ENCODE measurements around the gene INPP5J. TPM values are rescaled to one million over a fixed set of nuclear protein-coding genes. Genes with fewer than 3 reads are reported as not detected.

The INPP5J gene
- total RNA-seq, 1 donor from 2014 or later = 0.18 TPM

GRCh38 chr22:31099386-31099785 lies 23.4 kb upstream of the INPP5J start:
- intact Hi-C loops (cut with micrococcal nuclease) = no loop called here
- Mint-ChIP-seq H3K36me3 (ENCODE audit: low read depth) (peaks cover 10% of the 10 kb centered on the region), H3K27me3 (ENCODE audit: low read depth) (no peaks in the 10 kb centered on the region), H3K4me1 (ENCODE audit: low read depth) (no peaks in the 10 kb centered on the region), H3K9me3 (no peaks in the 10 kb centered on the region), H3K4me3 (ENCODE audit: low read depth) (no peak overlapping the region), H3K27ac (no peak overlapping the region)
- DNase-seq (ENCODE audit: low spot score) = no peak

GRCh38 chr22:31099841-31100761 lies 22.7 kb upstream of the INPP5J start:
- no peaks in the 10 kb centered on the region for H3K9me3 Mint-ChIP-seq
- intact Hi-C loops (cut with micrococcal nuclease) = no loop called here
- no peak overlapping the region for H3K27ac Mint-ChIP-seq
- peaks cover 10% of the 10 kb centered on the region for H3K36me3 Mint-ChIP-seq (ENCODE audit: low read depth)
- no peaks in the 10 kb centered on the region for H3K4me1 Mint-ChIP-seq (ENCODE audit: low read depth)
- no peak for DNase-seq (ENCODE audit: low spot score)
- H3K4me3 Mint-ChIP-seq (ENCODE audit: low read depth) = no peak overlapping the region
- H3K27me3 Mint-ChIP-seq (ENCODE audit: low read depth) = no peaks in the 10 kb centered on the region

GRCh38 chr22:31100762-31101525 lies 21.8 kb upstream of the INPP5J start:
- Mint-ChIP-seq H3K27ac (no peak overlapping the region), H3K4me3 (ENCODE audit: low read depth) (no peak overlapping the region)

GRCh38 chr22:31102441-31103081 lies 20.2 kb upstream of the INPP5J start:
- Mint-ChIP-seq H3K4me3 (ENCODE audit: low read depth) (no peak overlapping the region), H3K9me3 (no peaks in the 10 kb centered on the region), H3K4me1 (ENCODE audit: low read depth) (peaks cover 7% of the 10 kb centered on the region), H3K27ac (no peak overlapping the region), H3K27me3 (ENCODE audit: low read depth) (peaks cover under 1% of the 10 kb centered on the region), H3K36me3 (ENCODE audit: low read depth) (peaks cover 6% of the 10 kb centered on the region)
- no peak for DNase-seq (ENCODE audit: low spot score)
- intact Hi-C loops (cut with micrococcal nuclease) = no loop called here

More at GRCh38 chr22:31100762-31101525, 21.8 kb upstream of the INPP5J start:
- intact Hi-C loops (cut with micrococcal nuclease) = no loop called here
- Mint-ChIP-seq H3K27me3 (ENCODE audit: low read depth) (no peaks in the 10 kb centered on the region), H3K36me3 (ENCODE audit: low read depth) (peaks cover 10% of the 10 kb centered on the region), H3K4me1 (ENCODE audit: low read depth) (no peaks in the 10 kb centered on the region), H3K9me3 (no peaks in the 10 kb centered on the region)
- no peak for DNase-seq (ENCODE audit: low spot score)

GRCh38 chr22:31103111-31103510 lies 19.7 kb upstream of the INPP5J start:
- no peak overlapping the region for H3K27ac Mint-ChIP-seq
- H3K36me3 Mint-ChIP-seq (ENCODE audit: low read depth) = peaks cover 6% of the 10 kb centered on the region
- peaks cover 3% of the 10 kb centered on the region for H3K27me3 Mint-ChIP-seq (ENCODE audit: low read depth)
- no peak overlapping the region for H3K4me3 Mint-ChIP-seq (ENCODE audit: low read depth)
- no peak for DNase-seq (ENCODE audit: low spot score)
- H3K4me1 Mint-ChIP-seq (ENCODE audit: low read depth) = peaks cover 10% of the 10 kb centered on the region
- H3K9me3 Mint-ChIP-seq = no peaks in the 10 kb centered on the region
- intact Hi-C loops (cut with micrococcal nuclease) = no loop called here

- Mint-ChIP-seq H3K27me3 (ENCODE audit: low read depth) (peaks cover 3% of the 10 kb centered on the region), H3K9me3 (no peaks in the 10 kb centered on the region), H3K4me1 (ENCODE audit: low read depth) (peaks cover 10% of the 10 kb centered on the region), H3K36me3 (ENCODE audit: low read depth) (peaks cover 3% of the 10 kb centered on the region), H3K27ac (no peak overlapping the region), H3K4me3 (ENCODE audit: low read depth) (no peak overlapping the region)
- no peak for DNase-seq (ENCODE audit: low spot score)
- intact Hi-C loops (cut with micrococcal nuclease) = no loop called here
These were observed 18.7 kb upstream of the INPP5J start for GRCh38 chr22:31103899-31104694.

GRCh38 chr22:31104869-31105268 lies 17.9 kb upstream of the INPP5J start:
- no peaks in the 10 kb centered on the region for H3K9me3 Mint-ChIP-seq
- peaks cover 3% of the 10 kb centered on the region for H3K36me3 Mint-ChIP-seq (ENCODE audit: low read depth)
- peaks cover 10% of the 10 kb centered on the region for H3K4me1 Mint-ChIP-seq (ENCODE audit: low read depth)
- no peak for DNase-seq (ENCODE audit: low spot score)
- H3K27ac Mint-ChIP-seq = no peak overlapping the region
- intact Hi-C loops (cut with micrococcal nuclease) = loop anchor here (5.0 kb wide), 1 partner anchor 182 kb away; no protein-coding TSS in a partner anchor
- peaks cover 3% of the 10 kb centered on the region for H3K27me3 Mint-ChIP-seq (ENCODE audit: low read depth)
- H3K4me3 Mint-ChIP-seq (ENCODE audit: low read depth) = no peak overlapping the region

- intact Hi-C loops (cut with micrococcal nuclease) = loop anchor here (5.0 kb wide), 1 partner anchor 182 kb away; no protein-coding TSS in a partner anchor
- Mint-ChIP-seq H3K36me3 (ENCODE audit: low read depth) (peaks cover 3% of the 10 kb centered on the region), H3K9me3 (no peaks in the 10 kb centered on the region), H3K27ac (no peak overlapping the region), H3K4me1 (ENCODE audit: low read depth) (peaks cover 10% of the 10 kb centered on the region), H3K27me3 (ENCODE audit: low read depth) (peaks cover 3% of the 10 kb centered on the region), H3K4me3 (ENCODE audit: low read depth) (no peak overlapping the region)
- no peak for DNase-seq (ENCODE audit: low spot score)
These were observed 17.4 kb upstream of the INPP5J start for GRCh38 chr22:31105282-31105929.

- DNase-seq (ENCODE audit: low spot score) = no peak
- H3K4me1 Mint-ChIP-seq (ENCODE audit: low read depth) = peaks cover 10% of the 10 kb centered on the region
- peaks cover 3% of the 10 kb centered on the region for H3K27me3 Mint-ChIP-seq (ENCODE audit: low read depth)
- intact Hi-C loops (cut with micrococcal nuclease) = loop anchor here (5.0 kb wide), 1 partner anchor 181 kb away; no protein-coding TSS in a partner anchor
- H3K9me3 Mint-ChIP-seq = no peaks in the 10 kb centered on the region
- peaks cover 2% of the 10 kb centered on the region for H3K36me3 Mint-ChIP-seq (ENCODE audit: low read depth)
- no peak overlapping the region for H3K27ac Mint-ChIP-seq
- H3K4me3 Mint-ChIP-seq (ENCODE audit: low read depth) = peak overlapping the region; percentile 67
These were observed 16.7 kb upstream of the INPP5J start for GRCh38 chr22:31106001-31106571.

- Mint-ChIP-seq H3K27ac (peak overlapping the region; percentile 19), H3K36me3 (ENCODE audit: low read depth) (no peaks in the 10 kb centered on the region), H3K27me3 (ENCODE audit: low read depth) (peaks cover 3% of the 10 kb centered on the region), H3K4me3 (ENCODE audit: low read depth) (peak overlapping the region; percentile 76), H3K4me1 (ENCODE audit: low read depth) (peaks cover 10% of the 10 kb centered on the region), H3K9me3 (no peaks in the 10 kb centered on the region)
- DNase-seq (ENCODE audit: low spot score) = no peak
- intact Hi-C loops (cut with micrococcal nuclease) = loop anchor here (1.0 to 5.0 kb wide), 2 partner anchors 181 to 207 kb away; no protein-coding TSS in a partner anchor
These were observed 16.0 kb upstream of the INPP5J start for GRCh38 chr22:31106731-31107177.

GRCh38 chr22:31107178-31107893 lies 15.4 kb upstream of the INPP5J start, which contains the start of gene SELENOM:
TSS of gene SELENOM (minus strand) at chr22:31107568. CDS start at chr22:31107505, 63 bp downstream.
- Mint-ChIP-seq H3K4me1 (ENCODE audit: low read depth) (peaks cover 10% of the 10 kb centered on the region), H3K27me3 (ENCODE audit: low read depth) (peaks cover 3% of the 10 kb centered on the region), H3K4me3 (ENCODE audit: low read depth) (peak within 1 kb of the TSS; percentile 85), H3K36me3 (ENCODE audit: low read depth) (no peaks in the 10 kb centered on the region), H3K9me3 (no peaks in the 10 kb centered on the region), H3K27ac (peak within 1 kb of the TSS; percentile 19)
- intact Hi-C loops (cut with micrococcal nuclease) = loop anchor here (1.0 to 5.0 kb wide), 2 partner anchors 180 to 206 kb away; no protein-coding TSS in a partner anchor
- peak; percentile 83 for DNase-seq (ENCODE audit: low spot score)
